CD4-positive, alpha-beta memory T cell (primary cell): ENCODE results near the gene VSIR. TPM values are rescaled to one million over a fixed set of nuclear protein-coding genes. Genes with fewer than 3 reads are reported as not detected.

ENCODE experiments used
- CTCF ChIA-PET: fragments of 350-600 bp; sonication (Branson Sonifier 250); formaldehyde crosslinking; loops from one replicate; lab custom pipeline; 2021; ENCODE audit warnings: inconsistent platforms; ENCODE audit not compliant: partially characterized antibody; lab: Charles Lee
- POLR2A ChIA-PET: fragments of 350-600 bp; sonication (Branson Sonifier 250); formaldehyde crosslinking; loops from one replicate; lab custom pipeline; 2021; ENCODE audit not compliant: partially characterized antibody; lab: Charles Lee
- DNase-seq, 5 donors: peaks; one replicate each; pipeline versions ENCODE4 v3.0.0 to v3.0.0-alpha.2; 2020 to 2022; ENCODE audit warnings: mixed read lengths in 1 of 5
- H3K27ac ChIP-seq: one replicate; pipeline ENCODE4 v1.7.0; 2013; ENCODE audit warnings: low read depth, low read length
- H3K27me3 ChIP-seq: 2 replicates; pipeline ENCODE4 v1.7.0; 2013; ENCODE audit warnings: mild to moderate bottlenecking, low read length, moderate library complexity; ENCODE audit not compliant: insufficient read depth
- H3K36me3 ChIP-seq: 2 replicates; pipeline ENCODE4 v1.7.0; 2013; ENCODE audit warnings: mild to moderate bottlenecking, low read length, moderate library complexity; ENCODE audit not compliant: insufficient read depth
- H3K4me1 ChIP-seq: 2 replicates; pipeline ENCODE4 v1.7.0; 2013; ENCODE audit warnings: mild to moderate bottlenecking, low read length, moderate library complexity; ENCODE audit not compliant: insufficient read depth
- H3K4me3 ChIP-seq, 2 donors: one replicate each; pipeline ENCODE4 v1.7.0; 2013; ENCODE audit warnings: low read length in 2 of 2, mild to moderate bottlenecking in 1 of 2
- H3K9me3 ChIP-seq, 2 donors: one replicate each; pipeline ENCODE4 v1.7.0; 2013; ENCODE audit warnings: low read length in 2 of 2, control low read depth in 1 of 2; ENCODE audit not compliant: control insufficient read depth in 1 of 2
- H3K27ac Mint-ChIP-seq, 7 donors: one replicate each; pipeline ENCODE4 v1.8.0; 2020 to 2021; ENCODE audit warnings: mixed read lengths in 7 of 7, mild to moderate bottlenecking in 6 of 7, inconsistent platforms in 3 of 7, moderate library complexity in 3 of 7
- H3K27me3 Mint-ChIP-seq, 2 donors: one replicate each; pipeline ENCODE4 v1.8.0; 2020 to 2021; ENCODE audit warnings: mixed read lengths in 2 of 2
- H3K36me3 Mint-ChIP-seq, 2 donors: one replicate each; pipeline ENCODE4 v1.8.0; 2020 to 2021; ENCODE audit warnings: mixed read lengths in 2 of 2, inconsistent platforms in 1 of 2, mild to moderate bottlenecking in 1 of 2
- H3K4me1 Mint-ChIP-seq, 4 donors: one replicate each; pipeline ENCODE4 v1.8.0; 2020 to 2021; ENCODE audit warnings: mixed read lengths in 4 of 4, mild to moderate bottlenecking in 1 of 4
- H3K4me3 Mint-ChIP-seq, 8 donors: one replicate each; pipeline ENCODE4 v1.8.0; 2020 to 2021; ENCODE audit warnings: mixed read lengths in 8 of 8, mild to moderate bottlenecking in 7 of 8, moderate library complexity in 6 of 8, inconsistent platforms in 3 of 8
- H3K9me3 Mint-ChIP-seq, 8 donors: one replicate each; pipeline ENCODE4 v1.8.0; 2020 to 2021; ENCODE audit warnings: mixed read lengths in 8 of 8, mild to moderate bottlenecking in 5 of 8, inconsistent platforms in 3 of 8, moderate library complexity in 1 of 8
- intact Hi-C: fragments of 100-400 bp; cut with micrococcal nuclease; formaldehyde crosslinking; loops from one replicate; pipeline ENCODE4 v1.15.1; 2023
- polyA plus RNA-seq, 2 donors: library from polyadenylated mRNA; unstranded; fragments of 300-500 nt; fragmentation: Illumina TruSeq; gene quantifications; one replicate each; pipeline ENCODE4 v1.2.3, GENCODE V29; 2021
- total RNA-seq, 2 experiments: library from RNA; stranded (reverse); gene quantifications; one replicate each; pipeline ENCODE4 v1.2.3, GENCODE V29; 2021

The VSIR gene
- total and polyA plus RNA-seq, 4 experiments from 2014 or later: 97.8 to 372 (median 224) TPM

GRCh38 chr10:71770255-71770654, 3.1 kb downstream of the VSIR start:
- H3K36me3 ChIP-seq: peaks cover 23% of the 10 kb centered on the region
- POLR2A ChIA-PET: interaction anchor here (1.1 to 18.5 kb wide), 5 partner anchors 9 to 74 kb away, joined by 3 to 1035 read pairs (median 83); no protein-coding TSS in a partner anchor
- Mint-ChIP-seq H3K4me3 (peak overlapping the region; percentile 95 to 97 (median 95)), H3K36me3 (peaks cover 45 to 64% of the 10 kb centered on the region in 2 donors), H3K4me1 (peaks cover 55 to 91% (median 70%) of the 10 kb centered on the region in 4 donors), H3K9me3 (peaks cover 0 to 2% (median 0%) of the 10 kb centered on the region in 8 donors), H3K27ac (peak overlapping the region; percentile 90 to 99 (median 97)), H3K27me3 (no peaks in the 10 kb centered on the region)
- CTCF ChIA-PET: interaction anchor here (0.7 to 16.3 kb wide), 6 partner anchors 13 to 70 kb away, joined by 3 to 379 read pairs (median 78); no protein-coding TSS in a partner anchor
- peaks cover 85% of the 10 kb centered on the region for H3K4me1 ChIP-seq
- peak overlapping the region; percentile 84 to 95 for H3K4me3 ChIP-seq
- intact Hi-C loops: loop anchor here (10.0 kb wide), 1 partner anchor 955 kb away; the partner anchor contains the start of gene SGPL1
- H3K27me3 ChIP-seq: no peaks in the 10 kb centered on the region
- DNase-seq: no peak
- no peaks in the 10 kb centered on the region for H3K9me3 ChIP-seq
- H3K27ac ChIP-seq: peak overlapping the region; percentile 93

GRCh38 chr10:71769279-71769823, 4.0 kb downstream of the VSIR start:
- peak overlapping the region; percentile 93 for H3K27ac ChIP-seq
- no peaks in the 10 kb centered on the region for H3K9me3 ChIP-seq
- H3K27me3 Mint-ChIP-seq: no peaks in the 10 kb centered on the region
- ChIA-PET POLR2A (interaction anchor here (1.1 to 18.5 kb wide), 7 partner anchors 22 to 82 kb away, joined by 3 to 1035 read pairs (median 32); partner anchors contain the start of gene PSAP), CTCF (interaction anchor here (0.7 to 16.3 kb wide), 8 partner anchors 12 to 199 kb away, joined by 3 to 379 read pairs (median 9); no protein-coding TSS in a partner anchor)
- H3K27ac Mint-ChIP-seq: peak overlapping the region; percentile 90 to 99 (median 97)
- peak overlapping the region; percentile 86 to 97 (median 95) for H3K4me3 Mint-ChIP-seq
- H3K27me3 ChIP-seq: no peaks in the 10 kb centered on the region
- H3K36me3 ChIP-seq: peaks cover 24% of the 10 kb centered on the region
- peaks cover 85% of the 10 kb centered on the region for H3K4me1 ChIP-seq
- H3K9me3 Mint-ChIP-seq: peaks cover 0 to 2% (median 0%) of the 10 kb centered on the region in 8 donors
- H3K36me3 Mint-ChIP-seq: peaks cover 46 to 73% of the 10 kb centered on the region in 2 donors
- H3K4me3 ChIP-seq: peak overlapping the region; percentile 84 to 95
- peak in 1 of 5 donors; percentile 74 for DNase-seq
- H3K4me1 Mint-ChIP-seq: peaks cover 57 to 93% (median 72%) of the 10 kb centered on the region in 4 donors
- intact Hi-C loops: loop anchor here (1.0 to 2.0 kb wide), 5 partner anchors 12 to 450 kb away; partner anchors contain the start of genes PSAP and SLC29A3

GRCh38 chr10:71767420-71768035, 5.8 kb downstream of the VSIR start:
- Histone ChIP-seq H3K36me3 (peaks cover 41% of the 10 kb centered on the region), H3K9me3 (no peaks in the 10 kb centered on the region), H3K4me3 (peak overlapping the region in 1 of 2 donors; percentile 25), H3K4me1 (peaks cover 95% of the 10 kb centered on the region), H3K27ac (peak overlapping the region; percentile 93), H3K27me3 (no peaks in the 10 kb centered on the region)
- peaks cover 53 to 86% of the 10 kb centered on the region in 2 donors for H3K36me3 Mint-ChIP-seq
- ChIA-PET POLR2A (interaction anchor here (0.8 to 18.5 kb wide), 8 partner anchors 20 to 83 kb away, joined by 3 to 1035 read pairs (median 10); partner anchors contain the start of gene PSAP), CTCF (interaction anchor here (1.0 to 16.3 kb wide), 11 partner anchors 10 to 103 kb away, joined by 3 to 379 read pairs (median 5); no protein-coding TSS in a partner anchor)
- no peaks in the 10 kb centered on the region for H3K27me3 Mint-ChIP-seq
- no peak for DNase-seq
- H3K27ac Mint-ChIP-seq: peak overlapping the region; percentile 93 to 99 (median 97)
- H3K4me3 Mint-ChIP-seq: peak overlapping the region; percentile 70 to 96 (median 88)
- intact Hi-C loops: loop anchor here (2.0 kb wide), 1 partner anchor 83 kb away; the partner anchor contains the start of gene PSAP
- peaks cover 61 to 99% (median 80%) of the 10 kb centered on the region in 4 donors for H3K4me1 Mint-ChIP-seq
- peaks cover 0 to 2% (median 0%) of the 10 kb centered on the region in 8 donors for H3K9me3 Mint-ChIP-seq

DNA sequence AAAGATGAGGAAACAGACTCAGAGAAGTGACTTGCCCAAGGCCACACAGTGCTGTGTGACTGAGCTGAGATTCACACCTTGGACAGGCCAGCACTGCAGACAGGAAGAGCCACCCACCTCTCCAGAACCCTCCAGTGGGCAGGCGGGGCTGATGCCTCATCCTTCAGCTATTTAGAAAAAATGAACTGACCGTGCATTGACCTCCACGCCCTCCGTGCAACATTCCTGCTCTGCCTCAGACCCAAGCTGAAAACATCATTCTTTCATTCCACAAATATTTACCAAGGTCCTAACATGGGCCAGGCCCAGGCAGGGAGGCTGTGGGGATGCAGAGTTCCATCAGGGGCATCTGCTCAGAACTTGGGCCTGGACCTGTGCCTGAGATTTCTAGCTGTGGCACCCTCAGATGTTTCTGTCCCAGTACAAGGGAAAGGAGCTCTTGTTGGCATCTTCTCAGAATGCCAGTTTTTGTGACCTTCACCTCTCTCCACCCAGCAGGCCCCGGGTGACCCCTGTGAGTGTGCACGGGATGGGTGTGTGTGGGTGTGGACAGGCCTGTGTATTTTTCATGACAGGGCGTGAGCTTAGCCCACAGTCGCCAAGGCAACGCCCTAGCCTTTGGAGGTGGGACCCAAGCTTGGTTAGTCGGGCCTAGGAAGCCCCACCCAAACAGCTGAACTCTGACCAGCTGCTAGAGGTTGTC, 6.5 kb downstream of the VSIR start:
- intact Hi-C loops: no loop called here
- Mint-ChIP-seq H3K27me3 (no peaks in the 10 kb centered on the region), H3K9me3 (peaks cover 0 to 2% (median 0%) of the 10 kb centered on the region in 8 donors), H3K36me3 (peaks cover 48 to 85% of the 10 kb centered on the region in 2 donors), H3K4me3 (peak overlapping the region; percentile 68 to 95 (median 78)), H3K4me1 (peaks cover 67 to 99% (median 84%) of the 10 kb centered on the region in 4 donors), H3K27ac (peak overlapping the region; percentile 93 to 99 (median 95))
- POLR2A ChIA-PET: interaction anchor here (0.8 to 18.5 kb wide), 8 partner anchors 20 to 84 kb away, joined by 3 to 1035 read pairs (median 10); partner anchors contain the start of gene PSAP
- peak in 1 of 5 donors; percentile 29 for DNase-seq
- peaks cover 48% of the 10 kb centered on the region for H3K36me3 ChIP-seq
- H3K27me3 ChIP-seq: no peaks in the 10 kb centered on the region
- peak overlapping the region in 1 of 2 donors; percentile 25 for H3K4me3 ChIP-seq
- peak overlapping the region; percentile 93 for H3K27ac ChIP-seq
- H3K9me3 ChIP-seq: no peaks in the 10 kb centered on the region
- H3K4me1 ChIP-seq: peaks cover 97% of the 10 kb centered on the region
- CTCF ChIA-PET: interaction anchor here (1.0 to 16.3 kb wide), 11 partner anchors 10 to 102 kb away, joined by 3 to 379 read pairs (median 5); no protein-coding TSS in a partner anchor

DNA sequence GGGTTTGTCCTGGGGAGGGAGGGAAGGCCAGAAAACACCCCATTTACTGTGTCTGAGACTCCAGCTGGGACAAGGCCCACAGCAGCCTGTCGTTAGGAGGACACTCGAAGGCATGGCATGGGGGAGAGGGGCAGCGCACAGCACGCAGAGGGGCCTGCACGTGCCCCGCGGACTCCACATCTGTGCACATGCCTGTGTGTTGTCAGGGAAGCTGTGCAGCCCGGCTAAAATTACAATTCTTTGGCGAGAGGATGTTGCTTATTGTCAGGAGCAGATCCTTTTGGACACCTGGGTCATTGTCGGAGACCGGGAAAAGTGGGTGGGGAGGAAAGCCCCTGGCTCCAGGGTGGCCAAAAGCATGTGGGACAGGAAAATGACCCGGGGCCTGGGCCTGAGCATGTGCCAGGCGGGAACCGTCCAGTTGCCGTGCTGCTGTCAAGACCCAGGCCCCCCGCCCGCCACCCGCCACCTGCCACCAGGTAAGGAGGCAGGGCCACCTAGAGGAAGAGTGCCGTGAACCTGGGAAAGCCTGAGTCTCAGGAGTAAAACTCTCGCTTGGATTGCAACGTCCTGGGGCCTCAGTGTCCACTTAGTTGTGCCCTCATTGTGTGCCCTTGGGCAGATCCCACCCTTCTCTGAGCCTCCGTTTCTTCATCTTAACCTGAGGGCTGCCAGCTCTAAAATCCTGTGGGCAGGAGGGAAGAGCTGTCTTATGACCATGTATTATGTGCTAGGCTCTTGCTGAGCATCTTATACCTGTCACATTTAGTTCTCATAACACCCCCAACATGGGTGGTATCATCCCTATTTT, 7.2 kb downstream of the VSIR start:
- no peak for DNase-seq
- no peaks in the 10 kb centered on the region for H3K27me3 Mint-ChIP-seq
- Histone ChIP-seq H3K36me3 (peaks cover 55% of the 10 kb centered on the region), H3K9me3 (no peaks in the 10 kb centered on the region), H3K4me3 (no peak overlapping the region), H3K27me3 (no peaks in the 10 kb centered on the region), H3K27ac (peak overlapping the region; percentile 93), H3K4me1 (peaks cover 97% of the 10 kb centered on the region)
- H3K4me1 Mint-ChIP-seq: peaks cover 69 to 99% (median 86%) of the 10 kb centered on the region in 4 donors
- peaks cover 46 to 86% of the 10 kb centered on the region in 2 donors for H3K36me3 Mint-ChIP-seq
- peak overlapping the region in 7 of 8 donors; percentile 31 to 95 (median 78) for H3K4me3 Mint-ChIP-seq
- ChIA-PET CTCF (interaction anchor here (1.0 to 16.3 kb wide), 11 partner anchors 9 to 101 kb away, joined by 3 to 379 read pairs (median 5); no protein-coding TSS in a partner anchor), POLR2A (interaction anchor here (1.2 to 18.5 kb wide), 6 partner anchors 7 to 71 kb away, joined by 7 to 1035 read pairs (median 22); partner anchors contain the start of gene VSIR)
- peak overlapping the region; percentile 93 to 99 (median 95) for H3K27ac Mint-ChIP-seq
- H3K9me3 Mint-ChIP-seq: peaks cover 0 to 2% (median 0%) of the 10 kb centered on the region in 8 donors
- intact Hi-C loops: no loop called here
